Left lung (tissue), 10 donors: Measurements from ENCODE around the gene MAPK8IP1. TPM values are rescaled to one million over a fixed set of nuclear protein-coding genes. Genes with fewer than 3 reads are reported as not detected.

Experiments used
- ATAC-seq: fragments of 200-7000 bp; cut with Tn5 transposase; one replicate; pipeline ENCODE4 v1.9.1; 2020; ENCODE audit warnings: moderate library complexity
- DNase-seq, 4 donors: peaks; one replicate each; pipeline ENCODE4 v3.0.0-alpha.2; 2013 to 2020
- H3K27ac ChIP-seq, 2 donors: fragments of 200-600 bp; sonication (generic) in 1 of 2; one replicate each; pipeline versions ENCODE4 v1.5.0 to v1.8.0; 2020 to 2021
- H3K27me3 ChIP-seq, 2 donors: fragments of 200-600 bp; sonication (generic) in 1 of 2; one replicate each; pipeline versions ENCODE4 v1.5.0 to v1.8.0; 2020 to 2021
- H3K36me3 ChIP-seq, 2 donors: fragments of 200-600 bp; sonication (generic) in 1 of 2; one replicate each; pipeline versions ENCODE4 v1.5.0 to v1.8.0; 2020 to 2021
- H3K4me1 ChIP-seq, 2 donors: fragments of 200-600 bp; one replicate each; pipeline ENCODE4 v1.8.0; 2021
- H3K4me3 ChIP-seq, 2 donors: fragments of 200-600 bp; sonication (generic) in 1 of 2; one replicate each; pipeline versions ENCODE4 v1.5.0 to v1.8.0; 2020 to 2021; ENCODE audit warnings: mild to moderate bottlenecking in 1 of 2
- H3K9me3 ChIP-seq, 2 donors: fragments of 200-600 bp; sonication (generic) in 1 of 2; one replicate each; pipeline versions ENCODE4 v1.5.0 to v1.8.0; 2020 to 2021
- CTCF ChIP-seq, 2 donors: fragments of 200-600 bp; sonication (generic) in 1 of 2; IDR thresholded peaks; one replicate each; pipeline versions ENCODE4 v1.5.0 to v1.8.0; 2021; ENCODE audit warnings: antibody characterized with exemption in 2 of 2
- intact Hi-C, 2 donors: fragments of 100-400 bp; cut with DNase I; formaldehyde crosslinking; loops; one replicate each; pipeline versions ENCODE4 v1.11.2 to v1.14.2; 2022
- polyA plus RNA-seq, 6 donors: library from polyadenylated mRNA; unstranded; fragments of 120-200 nt; gene quantifications; one replicate each; pipeline ENCODE4 v1.2.1, GENCODE V29; 2013; ENCODE audit not compliant: insufficient read length in 6 of 6
- total RNA-seq, 2 donors: library from RNA; stranded (reverse); fragmentation: NEBNext Ultra II Directional; extraction: Animal tissue kit (Norgen Biotek cat#: 25700); gene quantifications; one replicate each; pipeline ENCODE4 v1.2.1, GENCODE V29; 2021
- donor health status: DM: no; HTN: yes; CAD: no.
- donor health status: DM: no; HTN: no; CAD: no.

MAPK8IP1 gene
- total and polyA plus RNA-seq, 8 donors: 4.3 to 10.4 (median 6.9) TPM

DNA sequence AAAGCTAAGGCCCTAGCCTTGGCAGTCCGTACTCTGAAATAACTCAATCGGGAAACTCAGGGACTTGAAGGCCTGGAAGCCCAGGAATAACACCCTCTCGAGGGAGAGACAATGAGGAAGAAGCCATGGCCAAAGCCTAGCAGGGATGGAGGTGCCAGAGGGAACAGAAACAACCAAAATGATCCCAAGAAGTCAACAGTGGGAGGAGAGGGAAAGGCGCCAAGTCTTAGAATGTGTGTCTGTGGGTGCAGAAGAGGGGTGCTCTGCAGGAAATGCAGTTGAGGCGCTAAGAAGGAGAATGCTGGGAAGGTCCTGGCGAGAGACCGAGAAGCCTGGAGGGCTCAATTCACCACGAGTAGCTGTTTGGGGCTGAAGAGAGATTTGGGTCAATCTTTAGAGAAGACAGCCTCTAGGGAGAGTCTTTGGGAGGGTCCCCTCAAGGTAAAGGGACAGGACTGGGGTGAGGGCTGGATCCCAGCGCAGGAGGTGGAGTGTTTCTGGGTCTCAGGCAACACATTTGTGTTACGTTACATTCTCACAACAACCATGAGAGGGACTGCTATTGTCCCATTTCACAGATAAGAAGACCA, 760 bp upstream of the MAPK8IP1 start:
- Histone ChIP-seq H3K27ac (no peak overlapping the region), H3K4me1 (peaks cover 0 to 7% of the 10 kb centered on the region in 2 donors), H3K36me3 (peaks cover 0 to 33% of the 10 kb centered on the region in 2 donors), H3K4me3 (peak overlapping the region in 1 of 2 donors; percentile 44), H3K27me3 (peaks cover 0 to 29% of the 10 kb centered on the region in 2 donors), H3K9me3 (no peaks in the 10 kb centered on the region)
- no peak for DNase-seq
- no peak for TF ChIP-seq CTCF (IDR thresholded peaks at IDR 0.05)
- ATAC-seq: no peak
- intact Hi-C loops: no loop called here

- Histone ChIP-seq H3K27ac (no peak overlapping the region), H3K27me3 (peaks cover 0 to 29% of the 10 kb centered on the region in 2 donors), H3K36me3 (peaks cover 0 to 18% of the 10 kb centered on the region in 2 donors), H3K4me3 (peak overlapping the region; percentile 32 to 44), H3K4me1 (peaks cover 0 to 7% of the 10 kb centered on the region in 2 donors), H3K9me3 (no peaks in the 10 kb centered on the region)
- no peak for ATAC-seq
- DNase-seq: peak in 1 of 4 donors; percentile 66
- intact Hi-C loops: no loop called here
- TF ChIP-seq CTCF (IDR thresholded peaks at IDR 0.05): no peak
Measured at GRCh38 chr11:45885921-45886721, 670 bp downstream of the MAPK8IP1 start.

- ATAC-seq: no peak
- TF ChIP-seq CTCF (IDR thresholded peaks at IDR 0.05): no peak
Measured at GRCh38 chr11:45886816-45887520, 1.5 kb downstream of the MAPK8IP1 start.

GRCh38 chr11:45887587-45887986, 2.1 kb downstream of the MAPK8IP1 start:
- ATAC-seq (no peak), DNase-seq (peak in 1 of 4 donors; percentile 68)
- Histone ChIP-seq H3K4me1 (peaks cover 0 to 7% of the 10 kb centered on the region in 2 donors), H3K27me3 (peaks cover 0 to 29% of the 10 kb centered on the region in 2 donors), H3K4me3 (no peak overlapping the region), H3K27ac (no peak overlapping the region), H3K9me3 (no peaks in the 10 kb centered on the region), H3K36me3 (peaks cover 0 to 4% of the 10 kb centered on the region in 2 donors)
- no peak for TF ChIP-seq CTCF (IDR thresholded peaks at IDR 0.05)
- intact Hi-C loops: no loop called here

More at GRCh38 chr11:45886816-45887520, 1.5 kb downstream of the MAPK8IP1 start:
- Histone ChIP-seq H3K36me3 (peaks cover 0 to 10% of the 10 kb centered on the region in 2 donors), H3K27me3 (peaks cover 0 to 29% of the 10 kb centered on the region in 2 donors), H3K4me3 (no peak overlapping the region), H3K27ac (no peak overlapping the region), H3K9me3 (no peaks in the 10 kb centered on the region), H3K4me1 (peaks cover 0 to 7% of the 10 kb centered on the region in 2 donors)
- no peak for DNase-seq
- intact Hi-C loops: no loop called here

GRCh38 chr11:45889555-45889954, 4.1 kb downstream of the MAPK8IP1 start:
- H3K9me3 ChIP-seq: no peaks in the 10 kb centered on the region
- TF ChIP-seq CTCF (IDR thresholded peaks at IDR 0.05): no peak
- H3K27ac ChIP-seq: no peak overlapping the region
- H3K27me3 ChIP-seq: peaks cover 0 to 31% of the 10 kb centered on the region in 2 donors
- no peaks in the 10 kb centered on the region for H3K36me3 ChIP-seq
- DNase-seq (no peak), ATAC-seq (no peak)
- H3K4me1 ChIP-seq: peaks cover 0 to 7% of the 10 kb centered on the region in 2 donors
- no peak overlapping the region for H3K4me3 ChIP-seq
- intact Hi-C loops: no loop called here
